ENCODE measurements around the gene ACOXL. TPM values are rescaled to one million over a fixed set of nuclear protein-coding genes. Genes with fewer than 3 reads are reported as not detected.

ACOXL gene
- total and polyA plus RNA-seq, 2 donors (not counting 3 experiments of a cell fraction or from before 2014, with no cell fraction given): not detected

DNA sequence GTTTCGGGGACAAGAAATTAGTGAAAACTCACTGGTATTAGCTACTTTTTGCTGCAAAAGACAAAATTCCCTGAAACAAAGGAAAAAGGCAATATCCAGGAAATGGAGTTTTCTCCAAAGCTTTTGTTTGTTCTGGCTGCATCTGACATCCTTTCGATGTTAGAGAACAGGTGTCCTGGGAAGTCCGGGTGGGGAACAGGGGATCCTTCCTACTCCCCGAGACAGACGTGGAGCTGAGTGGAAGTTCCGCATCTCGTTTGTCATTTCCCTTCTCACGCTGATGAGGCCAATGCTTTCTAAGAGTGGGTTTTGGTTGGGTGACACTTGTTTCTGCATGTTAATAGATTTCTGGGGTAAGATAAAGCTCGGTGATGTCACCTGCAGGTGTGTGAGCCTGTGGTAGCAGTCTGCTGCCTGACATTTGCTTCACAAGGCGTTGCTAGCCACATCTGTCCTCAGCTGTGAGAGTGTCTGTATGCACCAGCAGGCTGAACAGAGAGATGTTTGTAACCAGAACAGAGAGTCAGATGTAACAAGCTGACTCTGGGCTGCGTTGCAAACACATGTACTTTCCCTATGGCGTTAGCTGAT lies 125.9 kb downstream of the ACOXL start:
- no peak for FAIRE-seq
- TF ChIP-seq POLR2AphosphoS5 (IDR thresholded peaks at IDR 0.05; ENCODE audit: insufficient read depth, low read depth, low read length): no peak
- TF ChIP-seq FOS (IDR thresholded peaks at IDR 0.05; ENCODE audit: borderline replicate concordance, insufficient read depth, low read length): no peak
- TF ChIP-seq, protein P1, sequence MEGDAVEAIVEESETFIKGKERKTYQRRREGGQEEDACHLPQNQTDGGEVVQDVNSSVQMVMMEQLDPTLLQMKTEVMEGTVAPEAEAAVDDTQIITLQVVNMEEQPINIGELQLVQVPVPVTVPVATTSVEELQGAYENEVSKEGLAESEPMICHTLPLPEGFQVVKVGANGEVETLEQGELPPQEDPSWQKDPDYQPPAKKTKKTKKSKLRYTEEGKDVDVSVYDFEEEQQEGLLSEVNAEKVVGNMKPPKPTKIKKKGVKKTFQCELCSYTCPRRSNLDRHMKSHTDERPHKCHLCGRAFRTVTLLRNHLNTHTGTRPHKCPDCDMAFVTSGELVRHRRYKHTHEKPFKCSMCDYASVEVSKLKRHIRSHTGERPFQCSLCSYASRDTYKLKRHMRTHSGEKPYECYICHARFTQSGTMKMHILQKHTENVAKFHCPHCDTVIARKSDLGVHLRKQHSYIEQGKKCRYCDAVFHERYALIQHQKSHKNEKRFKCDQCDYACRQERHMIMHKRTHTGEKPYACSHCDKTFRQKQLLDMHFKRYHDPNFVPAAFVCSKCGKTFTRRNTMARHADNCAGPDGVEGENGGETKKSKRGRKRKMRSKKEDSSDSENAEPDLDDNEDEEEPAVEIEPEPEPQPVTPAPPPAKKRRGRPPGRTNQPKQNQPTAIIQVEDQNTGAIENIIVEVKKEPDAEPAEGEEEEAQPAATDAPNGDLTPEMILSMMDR (IDR thresholded peaks at IDR 0.05; ENCODE audit: extremely low read depth in 1 of 2, insufficient read depth in 1 of 2, low read depth in 1 of 2, low read length in 2 of 2): no peak
- TF ChIP-seq JUN (IDR thresholded peaks at IDR 0.05; ENCODE audit: borderline replicate concordance, insufficient read depth, insufficient read length, low read depth): no peak
- TF ChIP-seq EZH2 (IDR thresholded peaks at IDR 0.05; ENCODE audit: borderline replicate concordance, low read depth, low read length, severe bottlenecking): no peak
- TF ChIP-seq GATA2 (IDR thresholded peaks at IDR 0.05; ENCODE audit: insufficient read depth, insufficient read length, low read depth, low read length): no peak
- TF ChIP-seq, protein P2, sequence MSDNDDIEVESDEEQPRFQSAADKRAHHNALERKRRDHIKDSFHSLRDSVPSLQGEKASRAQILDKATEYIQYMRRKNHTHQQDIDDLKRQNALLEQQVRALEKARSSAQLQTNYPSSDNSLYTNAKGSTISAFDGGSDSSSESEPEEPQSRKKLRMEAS (IDR thresholded peaks at IDR 0.05; ENCODE audit: insufficient read depth, insufficient read length): no peak
- TF ChIP-seq POLR2A (IDR thresholded peaks at IDR 0.05; ENCODE audit: low read depth, low read length): no peak
- TF ChIP-seq MYC (IDR thresholded peaks at IDR 0.05; ENCODE audit: low read depth, low read length): no peak

More for the DNA sequence above, 125.9 kb downstream of the ACOXL start:
- Histone ChIP-seq H4K20me1 (replicated peaks; ENCODE audit: control insufficient read depth, extremely low read depth, insufficient read depth, low read length) (no peaks in the 10 kb centered on the region), H3K9me3 (replicated peaks; ENCODE audit: control insufficient read depth, insufficient read depth, low read length) (no peaks in the 10 kb centered on the region), H3K9ac (replicated peaks; ENCODE audit: extremely low read depth, insufficient read depth, low read length) (no peak overlapping the region), H3K4me1 (ENCODE audit: control insufficient read depth, extremely low read depth, insufficient read depth, low read length) (no peaks in the 10 kb centered on the region), H3K79me2 (ENCODE audit: control insufficient read depth, insufficient read depth, low read length) (no peaks in the 10 kb centered on the region), H2AFZ (ENCODE audit: low read depth, low read length) (no peak overlapping the region), H3K4me2 (ENCODE audit: insufficient read depth, low read length) (no peak overlapping the region), H3K27me3 (ENCODE audit: control insufficient read depth in 2 of 2, insufficient read depth in 2 of 2, low read length in 2 of 2) (peaks cover 4 to 12% of the 10 kb centered on the region in 2 experiments), H3K9me1 (replicated peaks; ENCODE audit: control insufficient read depth, extremely low read depth, insufficient read depth, low read length) (no peaks in the 10 kb centered on the region), H3K4me3 (replicated peaks in 1 of 3; ENCODE audit: insufficient read depth in 1 of 3, low read depth in 1 of 3, low read length in 3 of 3) (no peak overlapping the region), H3K27ac (ENCODE audit: insufficient read depth, low read depth, low read length) (no peak overlapping the region), H3K36me3 (ENCODE audit: control insufficient read depth in 2 of 2, extremely low read depth in 1 of 2, insufficient read depth in 2 of 2, low read length in 2 of 2) (no peaks in the 10 kb centered on the region)
- no peak for DNase-seq (ENCODE audit: low read depth, low spot score)
- dilution Hi-C loops (cut with MboI; ENCODE audit: extremely low pct_ligation_motif_present, low sequenced_read_pairs) (no loop called here), intact Hi-C loops (cut with micrococcal nuclease) (no loop called here)
- no TSS peak for BruUV-seq (replicated peaks)
- POLR2A ChIA-PET: no interaction called here
- CTCF ChIA-PET: interaction anchor here (0.8 to 1.2 kb wide), 3 partner anchors 9 to 19 kb away, joined by 3 read pairs; no protein-coding TSS in a partner anchor
